BJ (cell line): ENCODE data around the gene TRIM9. TPM values are rescaled to one million over a fixed set of nuclear protein-coding genes. Genes with fewer than 3 reads are reported as not detected.

Experiments
- CTCF ChIA-PET: fragments of 350-600 bp; formaldehyde crosslinking; extraction: SDS; loops from one replicate; lab custom pipeline; 2021; ENCODE audit warnings: antibody characterized with exemption, inconsistent platforms; lab: Yijun Ruan, JAX
- POLR2A ChIA-PET: fragments of 300-600 bp; sonication (Branson Sonifier 250); formaldehyde crosslinking; extraction: SDS; loops from one replicate; lab custom pipeline; 2021; ENCODE audit warnings: antibody characterized with exemption; lab: Charles Lee
- DNase-seq: peaks from one replicate; pipeline ENCODE4 v3.0.0-alpha.2; 2011; ENCODE audit warnings: low read depth
- H3K27me3 ChIP-seq: 2 replicates; pipeline ENCODE4 v1.6.0; 2011; ENCODE audit warnings: low read length; ENCODE audit not compliant: control insufficient read depth, insufficient read depth
- H3K36me3 ChIP-seq: 2 replicates; pipeline ENCODE4 v1.5.1; 2011; ENCODE audit warnings: low read length; ENCODE audit not compliant: control insufficient read depth, insufficient read depth
- H3K4me3 ChIP-seq: 2 replicates; pipeline ENCODE4 v1.5.1; 2011; ENCODE audit warnings: low read depth, mild to moderate bottlenecking, control low read depth, low read length
- polyA plus RNA-seq: library from polyadenylated mRNA; depleted of rRNA; stranded (reverse); fragments of >200 nt; gene quantifications from 2 replicates; pipeline ENCODE4 v1.2.3, GENCODE V29; 2011
- TF ChIP-seq, protein P1 (sequence below): IDR thresholded peaks from 2 replicates; pipeline ENCODE4 v1.5.1; 2011; ENCODE audit warnings: low read depth, mild to moderate bottlenecking, control low read depth, inconsistent platforms, low read length, moderate library complexity; ENCODE audit not compliant: insufficient read depth

The TRIM9 gene
- polyA plus RNA-seq, 1 experiment: 0.02 TPM

DNA sequence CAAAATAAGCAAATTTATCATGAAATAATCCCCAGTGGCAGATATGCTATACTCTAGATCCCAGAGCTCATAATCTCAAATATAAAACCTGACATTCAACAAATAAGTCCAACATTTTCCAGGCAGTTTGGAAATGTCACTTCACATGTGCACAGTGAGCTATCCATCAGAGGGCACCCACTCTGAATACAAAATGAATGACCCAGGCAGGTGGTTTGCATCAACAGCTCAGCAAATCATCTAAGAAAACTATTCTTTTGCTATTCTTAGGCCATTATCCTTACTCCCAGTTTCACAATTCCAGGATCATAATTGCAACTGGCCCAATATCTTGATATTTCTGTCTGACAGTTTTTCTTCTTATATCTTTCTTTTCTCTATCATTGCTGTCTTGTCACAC lies 38.5 kb downstream of the TRIM9 start:
- TF ChIP-seq, protein P1, sequence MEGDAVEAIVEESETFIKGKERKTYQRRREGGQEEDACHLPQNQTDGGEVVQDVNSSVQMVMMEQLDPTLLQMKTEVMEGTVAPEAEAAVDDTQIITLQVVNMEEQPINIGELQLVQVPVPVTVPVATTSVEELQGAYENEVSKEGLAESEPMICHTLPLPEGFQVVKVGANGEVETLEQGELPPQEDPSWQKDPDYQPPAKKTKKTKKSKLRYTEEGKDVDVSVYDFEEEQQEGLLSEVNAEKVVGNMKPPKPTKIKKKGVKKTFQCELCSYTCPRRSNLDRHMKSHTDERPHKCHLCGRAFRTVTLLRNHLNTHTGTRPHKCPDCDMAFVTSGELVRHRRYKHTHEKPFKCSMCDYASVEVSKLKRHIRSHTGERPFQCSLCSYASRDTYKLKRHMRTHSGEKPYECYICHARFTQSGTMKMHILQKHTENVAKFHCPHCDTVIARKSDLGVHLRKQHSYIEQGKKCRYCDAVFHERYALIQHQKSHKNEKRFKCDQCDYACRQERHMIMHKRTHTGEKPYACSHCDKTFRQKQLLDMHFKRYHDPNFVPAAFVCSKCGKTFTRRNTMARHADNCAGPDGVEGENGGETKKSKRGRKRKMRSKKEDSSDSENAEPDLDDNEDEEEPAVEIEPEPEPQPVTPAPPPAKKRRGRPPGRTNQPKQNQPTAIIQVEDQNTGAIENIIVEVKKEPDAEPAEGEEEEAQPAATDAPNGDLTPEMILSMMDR: no peak
- no peak for DNase-seq
- H3K27me3 ChIP-seq: peaks cover 4% of the 10 kb centered on the region; the same call in 1 of the 2 replicates
- ChIA-PET CTCF (no interaction called here), POLR2A (no interaction called here)
- H3K4me3 ChIP-seq: no peak overlapping the region
- H3K36me3 ChIP-seq: no peaks in the 10 kb centered on the region

GRCh38 chr14:51053157-51053556 lies 41.7 kb downstream of the TRIM9 start:
- ChIA-PET POLR2A (no interaction called here), CTCF (no interaction called here)
- Histone ChIP-seq H3K36me3 (no peaks in the 10 kb centered on the region), H3K27me3 (peaks cover 3% of the 10 kb centered on the region; the same call in 1 of the 2 replicates), H3K4me3 (no peak overlapping the region)
- TF ChIP-seq, protein P1: no peak
- DNase-seq: no peak

GRCh38 chr14:51044961-51045360 lies 49.9 kb downstream of the TRIM9 start:
- POLR2A ChIA-PET: no interaction called here
- H3K36me3 ChIP-seq: no peaks in the 10 kb centered on the region
- CTCF ChIA-PET: no interaction called here
- no peak for DNase-seq
- peaks cover 9% of the 10 kb centered on the region for H3K27me3 ChIP-seq
- TF ChIP-seq, protein P1: no peak
- no peak overlapping the region for H3K4me3 ChIP-seq

GRCh38 chr14:51041883-51042282 lies 53.0 kb downstream of the TRIM9 start:
- H3K4me3 ChIP-seq: no peak overlapping the region
- peaks cover 13% of the 10 kb centered on the region for H3K27me3 ChIP-seq
- CTCF ChIA-PET: interaction anchor here (1.9 to 2.0 kb wide), 2 partner anchors 13 to 16 kb away, joined by 5 to 6 read pairs; no protein-coding TSS in a partner anchor
- POLR2A ChIA-PET: no interaction called here
- no peak for DNase-seq
- TF ChIP-seq, protein P1: no peak
- H3K36me3 ChIP-seq: no peaks in the 10 kb centered on the region

GRCh38 chr14:51041108-51041531 lies 53.8 kb downstream of the TRIM9 start:
- Histone ChIP-seq H3K36me3 (no peaks in the 10 kb centered on the region), H3K4me3 (no peak overlapping the region), H3K27me3 (peaks cover 13% of the 10 kb centered on the region)
- POLR2A ChIA-PET: no interaction called here
- CTCF ChIA-PET: interaction anchor here (0.7 kb wide), 1 partner anchor 30 kb away, joined by 3 read pairs; no protein-coding TSS in a partner anchor
- TF ChIP-seq, protein P1: no peak
- no peak for DNase-seq
